Measurements from ENCODE around the gene FOXI1.

The FOXI1 gene

DNA sequence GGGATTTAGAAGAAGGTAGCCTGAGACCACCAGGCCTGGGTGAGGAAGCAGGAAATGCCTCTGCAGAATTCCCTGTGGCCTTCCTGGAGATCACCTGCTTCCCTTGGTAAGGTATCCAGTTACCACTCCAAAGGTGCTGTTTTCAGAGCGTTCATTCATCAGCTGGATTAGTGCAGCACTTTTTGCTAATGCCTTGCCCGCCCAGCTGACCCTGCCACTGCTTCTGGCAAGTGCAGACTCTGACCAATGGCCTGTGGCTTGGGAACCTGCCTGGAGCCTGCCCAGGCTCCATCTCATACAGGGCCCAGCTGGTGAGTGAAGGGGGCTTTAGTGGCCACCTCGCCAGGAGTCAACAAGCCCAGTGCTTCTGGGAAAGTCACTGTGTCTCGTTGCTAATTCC is 48.6 kb downstream of the FOXI1 start:
- no peaks in the 10 kb centered on the region for H4K20me1 ChIP-seq (ENCODE audit: low read depth, low read length)
- H3K79me2 ChIP-seq (ENCODE audit: insufficient read depth, low read length): no peaks in the 10 kb centered on the region
- no peak overlapping the region for H2AFZ ChIP-seq (ENCODE audit: low read depth, low read length, severe bottlenecking)
- no peaks in the 10 kb centered on the region for H3F3A ChIP-seq (ENCODE audit: insufficient read depth)
- H3K27ac ChIP-seq (ENCODE audit: low read depth, low read length): no peak overlapping the region
- no peak overlapping the region for H3K4me2 ChIP-seq (ENCODE audit: low read depth, low read length, poor library complexity, severe bottlenecking)
- TF ChIP-seq EZH2phosphoT487 (conservative IDR thresholded peaks at IDR 0.05; ENCODE audit: low read length): no peak
- TF ChIP-seq, protein P1, sequence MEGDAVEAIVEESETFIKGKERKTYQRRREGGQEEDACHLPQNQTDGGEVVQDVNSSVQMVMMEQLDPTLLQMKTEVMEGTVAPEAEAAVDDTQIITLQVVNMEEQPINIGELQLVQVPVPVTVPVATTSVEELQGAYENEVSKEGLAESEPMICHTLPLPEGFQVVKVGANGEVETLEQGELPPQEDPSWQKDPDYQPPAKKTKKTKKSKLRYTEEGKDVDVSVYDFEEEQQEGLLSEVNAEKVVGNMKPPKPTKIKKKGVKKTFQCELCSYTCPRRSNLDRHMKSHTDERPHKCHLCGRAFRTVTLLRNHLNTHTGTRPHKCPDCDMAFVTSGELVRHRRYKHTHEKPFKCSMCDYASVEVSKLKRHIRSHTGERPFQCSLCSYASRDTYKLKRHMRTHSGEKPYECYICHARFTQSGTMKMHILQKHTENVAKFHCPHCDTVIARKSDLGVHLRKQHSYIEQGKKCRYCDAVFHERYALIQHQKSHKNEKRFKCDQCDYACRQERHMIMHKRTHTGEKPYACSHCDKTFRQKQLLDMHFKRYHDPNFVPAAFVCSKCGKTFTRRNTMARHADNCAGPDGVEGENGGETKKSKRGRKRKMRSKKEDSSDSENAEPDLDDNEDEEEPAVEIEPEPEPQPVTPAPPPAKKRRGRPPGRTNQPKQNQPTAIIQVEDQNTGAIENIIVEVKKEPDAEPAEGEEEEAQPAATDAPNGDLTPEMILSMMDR (IDR thresholded peaks at IDR 0.05; ENCODE audit: insufficient read depth, low read length, poor library complexity, severe bottlenecking): no peak
- no peaks in the 10 kb centered on the region for H3K9me2 ChIP-seq (replicated peaks; ENCODE audit: insufficient read depth, low read length)
- no peaks in the 10 kb centered on the region for H3K9me3 ChIP-seq (ENCODE audit: insufficient read depth, low read length)
- no peaks in the 10 kb centered on the region for H3K27me3 ChIP-seq (ENCODE audit: low read length)
- H3K36me3 ChIP-seq (ENCODE audit: low read length): no peaks in the 10 kb centered on the region
- no peak overlapping the region for H3K4me3 ChIP-seq (ENCODE audit: insufficient read depth, low read length, poor library complexity, severe bottlenecking)
- H3K9ac ChIP-seq (ENCODE audit: low read length): no peak overlapping the region

DNA sequence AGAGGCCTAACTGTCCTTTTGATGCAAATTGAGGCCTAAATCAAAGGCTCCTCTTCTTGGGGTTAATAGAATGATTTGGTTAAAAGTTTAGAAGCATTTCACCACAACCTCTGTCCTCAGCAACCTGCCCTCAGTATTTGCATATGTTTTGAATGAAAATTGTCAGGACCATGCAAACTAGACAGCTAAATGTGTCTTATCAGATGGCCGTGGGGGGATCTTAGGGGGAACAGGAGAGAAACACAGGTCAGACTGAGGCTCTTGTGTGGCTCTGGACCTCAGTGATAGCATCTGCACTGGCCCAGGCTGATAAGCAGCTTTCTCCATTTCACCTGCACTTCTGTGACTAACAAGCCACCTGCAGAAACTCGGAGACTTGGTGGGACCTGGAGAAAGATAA is 49.0 kb downstream of the FOXI1 start:
- Histone ChIP-seq H2AFZ (ENCODE audit: low read depth, low read length, severe bottlenecking) (no peak overlapping the region), H3F3A (ENCODE audit: insufficient read depth) (no peaks in the 10 kb centered on the region), H3K4me2 (ENCODE audit: low read depth, low read length, poor library complexity, severe bottlenecking) (no peak overlapping the region)

DNA sequence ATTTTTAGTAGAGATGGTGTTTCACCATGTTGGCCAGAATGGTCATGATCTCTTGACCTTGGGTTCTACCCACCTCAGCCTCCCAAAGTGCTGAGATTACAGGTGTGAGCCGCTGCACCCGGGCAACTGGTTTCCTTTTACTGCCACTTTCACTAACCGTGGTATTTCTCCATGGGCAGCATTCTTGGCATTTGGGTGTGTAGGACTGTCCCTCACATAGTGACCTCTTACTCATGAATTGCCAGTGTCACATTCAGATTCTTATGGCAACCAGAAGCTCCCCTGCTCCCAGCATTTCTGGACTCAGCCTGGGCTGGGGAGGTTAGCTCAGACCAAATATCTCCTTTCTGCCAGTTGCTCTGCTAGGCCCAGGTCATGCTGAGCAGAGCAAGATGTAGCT is 50.1 kb downstream of the FOXI1 start:
- Histone ChIP-seq H3K9me3 (ENCODE audit: insufficient read depth, low read length) (no peaks in the 10 kb centered on the region), H3K9me2 (replicated peaks; ENCODE audit: insufficient read depth, low read length) (no peaks in the 10 kb centered on the region), H3K4me2 (ENCODE audit: low read depth, low read length, poor library complexity, severe bottlenecking) (no peak overlapping the region), H2AFZ (ENCODE audit: low read depth, low read length, severe bottlenecking) (no peak overlapping the region), H3K4me3 (ENCODE audit: insufficient read depth, low read length, poor library complexity, severe bottlenecking) (no peak overlapping the region), H3K9ac (ENCODE audit: low read length) (no peak overlapping the region), H4K20me1 (ENCODE audit: low read depth, low read length) (no peaks in the 10 kb centered on the region), H3K36me3 (ENCODE audit: low read length) (no peaks in the 10 kb centered on the region), H3K27ac (ENCODE audit: low read depth, low read length) (no peak overlapping the region), H3F3A (ENCODE audit: insufficient read depth) (no peaks in the 10 kb centered on the region), H3K27me3 (ENCODE audit: low read length) (no peaks in the 10 kb centered on the region), H3K79me2 (ENCODE audit: insufficient read depth, low read length) (no peaks in the 10 kb centered on the region)
- TF ChIP-seq, protein P1 (IDR thresholded peaks at IDR 0.05; ENCODE audit: insufficient read depth, low read length, poor library complexity, severe bottlenecking): no peak
- no peak for TF ChIP-seq EZH2phosphoT487 (conservative IDR thresholded peaks at IDR 0.05; ENCODE audit: low read length)

More for the DNA sequence above, 49.0 kb downstream of the FOXI1 start:
- Histone ChIP-seq H3K9ac (ENCODE audit: low read length) (no peak overlapping the region), H3K27me3 (ENCODE audit: low read length) (no peaks in the 10 kb centered on the region), H3K9me3 (ENCODE audit: insufficient read depth, low read length) (no peaks in the 10 kb centered on the region), H3K9me2 (replicated peaks; ENCODE audit: insufficient read depth, low read length) (no peaks in the 10 kb centered on the region), H3K4me3 (ENCODE audit: insufficient read depth, low read length, poor library complexity, severe bottlenecking) (no peak overlapping the region), H3K79me2 (ENCODE audit: insufficient read depth, low read length) (no peaks in the 10 kb centered on the region), H4K20me1 (ENCODE audit: low read depth, low read length) (no peaks in the 10 kb centered on the region), H3K27ac (ENCODE audit: low read depth, low read length) (no peak overlapping the region), H3K36me3 (ENCODE audit: low read length) (no peaks in the 10 kb centered on the region)
- no peak for TF ChIP-seq EZH2phosphoT487 (conservative IDR thresholded peaks at IDR 0.05; ENCODE audit: low read length)

DNA sequence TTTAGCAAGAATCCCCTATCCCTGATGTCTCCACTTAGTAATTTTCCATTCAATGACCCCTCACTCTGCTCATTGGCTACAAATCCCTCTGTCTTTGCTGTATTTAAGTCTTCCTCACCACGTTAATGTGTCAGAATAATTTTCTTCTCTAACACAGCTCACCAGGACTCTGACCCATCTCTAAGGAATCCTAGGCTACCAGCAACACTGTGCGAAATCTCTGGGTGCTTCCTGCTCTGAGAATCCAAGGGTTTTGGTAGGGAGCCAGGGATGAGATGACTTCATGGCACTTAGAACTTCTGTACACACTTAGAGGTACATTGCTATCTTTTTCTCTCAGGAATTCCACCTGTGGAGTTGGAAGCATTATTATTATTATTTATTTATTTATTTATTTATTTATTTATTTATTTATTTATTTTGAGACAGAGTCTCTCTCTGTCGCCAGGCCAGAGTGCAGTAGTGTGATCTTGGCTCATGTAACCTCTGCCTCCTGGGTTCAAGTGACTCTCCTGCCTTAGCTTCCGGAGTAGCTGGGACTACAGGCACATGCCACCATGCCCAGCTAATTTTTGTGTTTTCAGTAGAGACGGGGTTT is 53.5 kb downstream of the FOXI1 start:
- TF ChIP-seq EZH2phosphoT487 (conservative IDR thresholded peaks at IDR 0.05; ENCODE audit: low read length): no peak
- no peak overlapping the region for H3K4me3 ChIP-seq (ENCODE audit: insufficient read depth, low read length, poor library complexity, severe bottlenecking)
- no peak overlapping the region for H3K9ac ChIP-seq (ENCODE audit: low read length)
- H4K20me1 ChIP-seq (ENCODE audit: low read depth, low read length): no peaks in the 10 kb centered on the region
- no peak overlapping the region for H2AFZ ChIP-seq (ENCODE audit: low read depth, low read length, severe bottlenecking)
- H3K9me3 ChIP-seq (ENCODE audit: insufficient read depth, low read length): no peaks in the 10 kb centered on the region
- no peaks in the 10 kb centered on the region for H3F3A ChIP-seq (ENCODE audit: insufficient read depth)
- H3K36me3 ChIP-seq (ENCODE audit: low read length): no peaks in the 10 kb centered on the region
- H3K27me3 ChIP-seq (ENCODE audit: low read length): no peaks in the 10 kb centered on the region
- H3K4me2 ChIP-seq (ENCODE audit: low read depth, low read length, poor library complexity, severe bottlenecking): no peak overlapping the region
- H3K79me2 ChIP-seq (ENCODE audit: insufficient read depth, low read length): no peaks in the 10 kb centered on the region
- no peaks in the 10 kb centered on the region for H3K9me2 ChIP-seq (replicated peaks; ENCODE audit: insufficient read depth, low read length)
- H3K27ac ChIP-seq (ENCODE audit: low read depth, low read length): no peak overlapping the region
